Measurements from ENCODE around the gene SH2D2A.

Gene SH2D2A

DNA sequence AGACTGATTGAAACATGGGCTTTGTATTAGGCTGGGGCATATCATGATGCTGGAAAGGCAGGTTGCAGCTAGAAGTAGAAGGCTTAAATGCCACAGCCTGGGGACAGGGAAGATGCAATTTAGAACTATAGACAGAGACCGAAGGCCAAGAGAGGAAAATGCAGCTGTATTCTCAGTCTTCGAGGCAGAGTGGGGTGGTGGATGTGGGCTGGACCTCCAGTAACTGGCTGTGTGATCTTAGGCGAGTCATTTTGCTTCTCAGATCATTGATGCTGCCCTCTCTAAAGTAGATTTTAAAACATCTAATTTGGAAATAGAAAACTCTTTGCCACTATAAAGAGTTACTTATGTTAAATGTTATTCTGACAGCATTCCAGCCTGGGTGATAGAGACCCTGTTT lies 17.7 kb upstream of the SH2D2A start:
- no peak overlapping the region for H3K27ac ChIP-seq
- ChIA-PET POLR2A (ENCODE audit: low non-redundant PET) (no interaction called here), CTCF (interaction anchor here (0.6 to 1.2 kb wide), 2 partner anchors 25 to 66 kb away, joined by 3 read pairs; no protein-coding TSS in a partner anchor)
- TF ChIP-seq, protein P1, sequence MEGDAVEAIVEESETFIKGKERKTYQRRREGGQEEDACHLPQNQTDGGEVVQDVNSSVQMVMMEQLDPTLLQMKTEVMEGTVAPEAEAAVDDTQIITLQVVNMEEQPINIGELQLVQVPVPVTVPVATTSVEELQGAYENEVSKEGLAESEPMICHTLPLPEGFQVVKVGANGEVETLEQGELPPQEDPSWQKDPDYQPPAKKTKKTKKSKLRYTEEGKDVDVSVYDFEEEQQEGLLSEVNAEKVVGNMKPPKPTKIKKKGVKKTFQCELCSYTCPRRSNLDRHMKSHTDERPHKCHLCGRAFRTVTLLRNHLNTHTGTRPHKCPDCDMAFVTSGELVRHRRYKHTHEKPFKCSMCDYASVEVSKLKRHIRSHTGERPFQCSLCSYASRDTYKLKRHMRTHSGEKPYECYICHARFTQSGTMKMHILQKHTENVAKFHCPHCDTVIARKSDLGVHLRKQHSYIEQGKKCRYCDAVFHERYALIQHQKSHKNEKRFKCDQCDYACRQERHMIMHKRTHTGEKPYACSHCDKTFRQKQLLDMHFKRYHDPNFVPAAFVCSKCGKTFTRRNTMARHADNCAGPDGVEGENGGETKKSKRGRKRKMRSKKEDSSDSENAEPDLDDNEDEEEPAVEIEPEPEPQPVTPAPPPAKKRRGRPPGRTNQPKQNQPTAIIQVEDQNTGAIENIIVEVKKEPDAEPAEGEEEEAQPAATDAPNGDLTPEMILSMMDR (conservative IDR thresholded peaks at IDR 0.05; ENCODE audit: low read depth), result no peak
- DNase-seq (ENCODE audit: low spot score), result no peak

DNA sequence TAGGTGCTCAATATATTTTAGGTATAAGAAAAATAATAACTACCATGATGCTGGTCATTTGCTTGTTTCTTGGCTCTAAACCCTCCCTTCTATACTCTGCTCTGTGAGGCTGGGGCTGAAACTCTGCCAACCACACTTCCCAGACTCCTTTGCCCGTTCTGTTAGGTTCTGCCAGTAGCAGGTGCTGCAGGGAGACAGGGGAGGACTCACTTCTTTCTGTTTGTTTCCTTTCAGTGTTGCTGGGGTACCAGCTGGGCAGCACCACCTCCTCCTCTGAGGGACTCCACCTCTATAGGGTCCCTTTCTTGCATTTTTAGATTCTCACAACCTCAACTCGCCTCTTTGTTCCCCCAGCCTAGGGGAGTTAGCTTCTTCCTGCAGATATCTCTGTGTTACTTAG lies 17.0 kb upstream of the SH2D2A start:
- H3K27ac ChIP-seq, result no peak overlapping the region
- DNase-seq (ENCODE audit: low spot score), result no peak
- ChIA-PET POLR2A (ENCODE audit: low non-redundant PET) (no interaction called here), CTCF (interaction anchor here (0.6 to 1.2 kb wide), 2 partner anchors 26 to 67 kb away, joined by 3 read pairs; no protein-coding TSS in a partner anchor)
- TF ChIP-seq, protein P1 (conservative IDR thresholded peaks at IDR 0.05; ENCODE audit: low read depth), result no peak

GRCh38 chr1:156832434-156832833 lies 15.8 kb upstream of the SH2D2A start:
- TF ChIP-seq, protein P1 (conservative IDR thresholded peaks at IDR 0.05; ENCODE audit: low read depth), result no peak
- ChIA-PET CTCF (interaction anchor here (0.6 to 0.7 kb wide), 2 partner anchors 49 to 95 kb away, joined by 3 to 4 read pairs; no protein-coding TSS in a partner anchor), POLR2A (ENCODE audit: low non-redundant PET) (no interaction called here)
- no peak for DNase-seq (ENCODE audit: low spot score)
- no peak overlapping the region for H3K27ac ChIP-seq

GRCh38 chr1:156828400-156829124 lies 11.9 kb upstream of the SH2D2A start:
- TF ChIP-seq, protein P1 (conservative IDR thresholded peaks at IDR 0.05; ENCODE audit: low read depth), result no peak
- POLR2A ChIA-PET (ENCODE audit: low non-redundant PET), result no interaction called here
- CTCF ChIA-PET, result interaction anchor here (1.4 kb wide), 1 partner anchor 10 kb away, joined by 4 read pairs; no protein-coding TSS in a partner anchor
- DNase-seq (ENCODE audit: low spot score), result no peak
- no peak overlapping the region for H3K27ac ChIP-seq

DNA sequence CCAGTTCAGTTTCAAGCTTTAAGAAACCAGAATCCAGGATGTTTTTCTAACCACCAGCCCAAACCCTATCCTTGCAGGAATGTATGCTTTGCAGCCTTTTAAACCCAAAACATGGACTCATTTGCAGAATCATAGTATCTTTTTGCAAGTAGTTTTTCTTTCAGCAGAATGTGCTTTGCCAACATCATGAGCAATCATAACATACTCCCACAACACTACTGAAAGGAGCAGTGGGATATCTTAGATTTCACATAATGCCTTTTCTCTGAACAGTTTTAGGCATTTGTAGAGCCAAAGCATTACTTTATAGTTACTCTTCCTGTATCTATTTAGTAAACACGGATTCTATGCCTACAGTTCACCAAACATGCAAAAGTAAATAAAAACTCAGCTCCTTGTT lies 10.0 kb upstream of the SH2D2A start:
- no peak overlapping the region for H3K27ac ChIP-seq
- TF ChIP-seq, protein P1 (conservative IDR thresholded peaks at IDR 0.05; ENCODE audit: low read depth), result no peak
- DNase-seq (ENCODE audit: low spot score), result no peak
- POLR2A ChIA-PET (ENCODE audit: low non-redundant PET), result no interaction called here
- CTCF ChIA-PET, result interaction anchor here (1.2 kb wide), 1 partner anchor 12 kb away, joined by 6 read pairs; no protein-coding TSS in a partner anchor

DNA sequence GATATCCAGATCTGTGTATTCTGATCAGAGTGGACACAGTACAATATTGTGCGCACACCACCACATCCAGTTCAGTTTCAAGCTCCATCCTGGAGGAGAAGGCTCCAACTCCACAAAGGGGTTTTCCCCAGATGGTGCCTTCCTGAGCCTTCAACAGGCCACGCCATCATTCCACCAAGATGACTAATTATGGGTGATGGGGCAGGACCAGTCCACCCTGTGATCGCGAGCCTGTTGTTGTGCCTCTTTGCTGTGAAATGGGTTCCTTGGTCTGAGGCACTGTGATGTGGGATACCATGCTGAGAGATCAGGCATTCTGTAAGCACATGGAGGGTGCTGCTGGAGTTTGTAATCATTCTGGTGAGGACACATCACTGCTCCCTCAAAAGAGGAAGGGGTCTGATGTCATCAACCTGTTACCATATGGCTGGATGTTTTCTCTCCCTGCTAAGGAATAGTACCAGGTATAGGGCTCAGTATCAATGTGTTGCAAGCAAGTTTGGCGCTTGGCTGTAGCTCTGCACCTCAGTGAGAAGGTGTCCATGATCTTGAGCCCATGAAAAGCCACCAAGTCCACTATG lies 6.7 kb upstream of the SH2D2A start:
- CTCF ChIA-PET, result no interaction called here
- no peak overlapping the region for H3K27ac ChIP-seq
- POLR2A ChIA-PET (ENCODE audit: low non-redundant PET), result no interaction called here
- DNase-seq (ENCODE audit: low spot score), result no peak
- TF ChIP-seq, protein P1 (conservative IDR thresholded peaks at IDR 0.05; ENCODE audit: low read depth), result no peak

Measured in RWPE1 (cell line).